CD14-positive monocyte (primary cell): ENCODE results near the gene KLF15. TPM values are rescaled to one million over a fixed set of nuclear protein-coding genes. Genes with fewer than 3 reads are reported as not detected.

Experiments used
- DNase-seq, 3 donors: peaks; one replicate each; pipeline ENCODE4 v3.0.0-alpha.2; 2011 to 2022
- H2AFZ ChIP-seq: 2 replicates; pipeline ENCODE4 v1.6.0; 2012; ENCODE audit warnings: mild to moderate bottlenecking, low read depth, low read length, inconsistent platforms; ENCODE audit not compliant: insufficient read depth, poor library complexity, severe bottlenecking
- H3K27ac ChIP-seq, 2 donors: 1 replicate in 1 of 2; 2 replicates in 1 of 2; pipeline ENCODE4 v1.5.1; 2012 to 2013; ENCODE audit warnings: low read length in 2 of 2, control low read depth in 1 of 2, inconsistent platforms in 1 of 2, low read depth in 1 of 2, mild to moderate bottlenecking in 1 of 2
- H3K27me3 ChIP-seq, 2 donors: one replicate each; pipeline versions ENCODE4 v1.6.0 to v1.6.1; 2011 to 2013; ENCODE audit warnings: low read length in 2 of 2; ENCODE audit not compliant: control insufficient read depth in 2 of 2, insufficient read depth in 2 of 2
- H3K36me3 ChIP-seq, 2 donors: replicated peaks in 1 of 2; 1 replicate in 1 of 2; 2 replicates in 1 of 2; pipeline versions ENCODE4 v1.5.1 to v1.6.1; 2012 to 2013; ENCODE audit warnings: low read length in 2 of 2, control low read depth in 1 of 2, inconsistent platforms in 1 of 2, mild to moderate bottlenecking in 1 of 2; ENCODE audit not compliant: insufficient read depth in 2 of 2, control insufficient read depth in 1 of 2
- H3K4me1 ChIP-seq, 2 donors: 1 replicate in 1 of 2; 2 replicates in 1 of 2; pipeline versions ENCODE4 v1.5.1 to v1.6.1; 2012 to 2013; ENCODE audit warnings: low read length in 2 of 2, control low read depth in 1 of 2, inconsistent platforms in 1 of 2, mild to moderate bottlenecking in 1 of 2, moderate library complexity in 1 of 2; ENCODE audit not compliant: insufficient read depth in 2 of 2, control insufficient read depth in 1 of 2
- H3K4me2 ChIP-seq: replicated peaks from 2 replicates; pipeline ENCODE3; 2012; ENCODE audit warnings: low read length, moderate library complexity, mild to moderate bottlenecking; ENCODE audit not compliant: poor library complexity, severe bottlenecking; ENCODE audit errors: extremely low read depth
- H3K4me3 ChIP-seq, 3 experiments: fragments of 200-600 bp in 1 of 3; sonication (generic) in 1 of 3; replicated peaks in 1 of 3; 1 replicate in 2 of 3; 2 replicates in 1 of 3; pipeline ENCODE4 v1.5.1; 2011 to 2013; ENCODE audit warnings: low read length in 3 of 3, mild to moderate bottlenecking in 3 of 3, control low read depth in 2 of 3, low read depth in 2 of 3, inconsistent platforms in 1 of 3, moderate library complexity in 1 of 3
- H3K79me2 ChIP-seq: 2 replicates; pipeline ENCODE4 v1.6.0; 2012; ENCODE audit warnings: mild to moderate bottlenecking, control low read depth, inconsistent platforms, low read length, moderate library complexity; ENCODE audit not compliant: insufficient read depth
- H3K9ac ChIP-seq: 2 replicates; pipeline ENCODE4 v1.6.0; 2017; ENCODE audit warnings: low read length, mild to moderate bottlenecking; ENCODE audit not compliant: insufficient read depth, poor library complexity, severe bottlenecking
- H3K9me3 ChIP-seq, 2 donors: replicated peaks in 1 of 2; 1 replicate in 1 of 2; 2 replicates in 1 of 2; pipeline versions ENCODE4 v1.5.1 to v1.6.1; 2012 to 2013; ENCODE audit warnings: low read length in 2 of 2, control low read depth in 1 of 2; ENCODE audit not compliant: control insufficient read depth in 1 of 2, insufficient read depth in 1 of 2
- H4K20me1 ChIP-seq: 2 replicates; pipeline ENCODE4 v1.6.0; 2012; ENCODE audit warnings: mild to moderate bottlenecking, low read length, control low read depth, moderate library complexity; ENCODE audit not compliant: insufficient read depth
- H3K27ac Mint-ChIP-seq, 7 donors: one replicate each; pipeline ENCODE4 v1.8.0; 2020; ENCODE audit warnings: mild to moderate bottlenecking in 7 of 7, mixed read lengths in 7 of 7, moderate library complexity in 6 of 7, inconsistent platforms in 2 of 7
- H3K27me3 Mint-ChIP-seq, 3 donors: one replicate each; pipeline ENCODE4 v1.8.0; 2021 to 2022; ENCODE audit warnings: low read depth in 3 of 3, mild to moderate bottlenecking in 3 of 3, mixed read lengths in 3 of 3, moderate library complexity in 3 of 3, inconsistent platforms in 1 of 3
- H3K36me3 Mint-ChIP-seq, 2 donors: one replicate each; pipeline ENCODE4 v1.8.0; 2020; ENCODE audit warnings: mixed read lengths in 2 of 2, inconsistent platforms in 1 of 2, mild to moderate bottlenecking in 1 of 2
- H3K4me1 Mint-ChIP-seq: one replicate; pipeline ENCODE4 v1.8.0; 2020; ENCODE audit warnings: mild to moderate bottlenecking, mixed read lengths
- H3K4me3 Mint-ChIP-seq, 2 donors: one replicate each; pipeline ENCODE4 v1.8.0; 2020; ENCODE audit warnings: mild to moderate bottlenecking in 2 of 2, mixed read lengths in 2 of 2, moderate library complexity in 1 of 2
- H3K9me3 Mint-ChIP-seq, 7 donors: one replicate each; pipeline ENCODE4 v1.8.0; 2020 to 2022; ENCODE audit warnings: mixed read lengths in 7 of 7, mild to moderate bottlenecking in 6 of 7, moderate library complexity in 6 of 7, inconsistent platforms in 2 of 7
- CTCF ChIP-seq: fragments of 200-600 bp; IDR thresholded peaks from one replicate; pipeline ENCODE4 v1.8.0; 2022; ENCODE audit warnings: antibody characterized with exemption, mild to moderate bottlenecking
- WGBS: methylation state at CpG from one replicate; pipeline ENCODE4 v1.1.5; 2013; ENCODE audit warnings: missing lambda C conversion rate; ENCODE audit not compliant: insufficient coverage; 5-methylcytosine and 5-hydroxymethylcytosine counted together
- intact Hi-C, 2 donors: fragments of 100-400 bp; cut with micrococcal nuclease; formaldehyde crosslinking; loops; one replicate each; pipeline versions ENCODE4 v1.15.0 to v1.15.1; 2023
- polyA plus RNA-seq, 3 donors: library from polyadenylated mRNA; depleted of rRNA in 1 of 3; unstranded in 2 of 3; stranded (reverse) in 1 of 3; fragments of 300-500 nt in 2 of 3; fragments of >200 nt in 1 of 3; fragmentation: Illumina TruSeq in 2 of 3; gene quantifications; 1 replicate in 2 of 3; 2 replicates in 1 of 3; pipeline ENCODE4 v1.2.3, GENCODE V29; 2012 to 2021

The KLF15 gene
- polyA plus RNA-seq, 3 donors = not detected

GRCh38 chr3:126372413-126373145, 15.4 kb upstream of the KLF15 start:
- Histone ChIP-seq H3K4me1 (no peaks in the 10 kb centered on the region), H3K9me3 (no peaks in the 10 kb centered on the region), H3K79me2 (no peaks in the 10 kb centered on the region), H4K20me1 (no peaks in the 10 kb centered on the region), H3K4me3 (no peak overlapping the region), H2AFZ (no peak overlapping the region), H3K36me3 (no peaks in the 10 kb centered on the region), H3K4me2 (no peak overlapping the region), H3K27me3 (no peaks in the 10 kb centered on the region), H3K27ac (no peak overlapping the region), H3K9ac (no peak overlapping the region)
- intact Hi-C loops = no loop called here
- Mint-ChIP-seq H3K4me1 (peaks cover 2% of the 10 kb centered on the region), H3K27ac (no peak overlapping the region), H3K4me3 (no peak overlapping the region), H3K36me3 (no peaks in the 10 kb centered on the region), H3K27me3 (peaks cover 0 to 4% (median 2%) of the 10 kb centered on the region in 3 donors), H3K9me3 (peaks cover 0 to 3% (median 0%) of the 10 kb centered on the region in 7 donors)
- 88% methylated on average over 11 of the region's 12 CpGs for WGBS
- no peak for DNase-seq
- no peak for TF ChIP-seq CTCF

DNA sequence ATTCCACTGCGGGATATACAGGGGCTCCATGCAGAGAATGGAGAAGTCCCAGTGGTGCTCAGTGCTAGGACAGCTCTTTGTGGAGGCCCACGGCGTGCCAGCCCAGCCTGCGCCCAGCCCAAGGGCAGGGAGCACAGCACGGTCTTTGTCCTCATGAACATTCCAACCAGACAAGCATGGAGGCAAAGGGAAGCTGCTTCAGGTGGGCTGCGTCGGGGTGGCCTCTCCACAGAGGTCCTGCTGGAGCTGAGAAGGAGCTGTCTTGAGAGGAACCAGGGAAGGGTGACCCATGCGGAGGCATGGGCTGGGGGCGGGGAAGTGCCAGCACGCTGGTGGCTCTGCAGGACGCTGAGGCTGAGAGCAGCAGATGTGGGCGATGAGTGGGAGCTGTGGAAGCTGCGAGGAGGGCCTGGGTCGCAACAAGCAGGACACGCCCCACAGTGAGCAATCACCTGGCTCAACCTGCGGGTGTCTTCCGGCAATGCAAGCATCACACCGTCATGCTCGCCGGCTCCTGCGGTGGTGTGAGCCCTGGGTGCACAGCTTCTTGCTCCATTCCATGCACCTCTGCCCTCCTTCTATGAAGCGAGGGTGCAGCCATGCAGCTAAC, 14.0 kb upstream of the KLF15 start:
- H3K79me2 ChIP-seq = no peaks in the 10 kb centered on the region
- H3K4me1 ChIP-seq = no peaks in the 10 kb centered on the region
- intact Hi-C loops = no loop called here
- Mint-ChIP-seq H3K36me3 (no peaks in the 10 kb centered on the region), H3K9me3 (peaks cover 0 to 3% (median 0%) of the 10 kb centered on the region in 7 donors), H3K4me3 (no peak overlapping the region), H3K27ac (peak overlapping the region in 1 of 7 donors; percentile 17), H3K27me3 (peaks cover under 1 to 5% (median 2%) of the 10 kb centered on the region in 3 donors), H3K4me1 (peaks cover 2% of the 10 kb centered on the region)
- no peaks in the 10 kb centered on the region for H3K27me3 ChIP-seq
- WGBS = 95% methylated on average over 16 of the region's 22 CpGs
- H3K4me3 ChIP-seq = no peak overlapping the region
- H3K4me2 ChIP-seq = no peak overlapping the region
- TF ChIP-seq CTCF = no peak
- H3K9ac ChIP-seq = no peak overlapping the region
- no peak overlapping the region for H2AFZ ChIP-seq
- H4K20me1 ChIP-seq = no peaks in the 10 kb centered on the region
- H3K36me3 ChIP-seq = no peaks in the 10 kb centered on the region
- DNase-seq = no peak
- no peaks in the 10 kb centered on the region for H3K9me3 ChIP-seq
- H3K27ac ChIP-seq = no peak overlapping the region
